ENCODE results near the gene PDIK1L. TPM values are rescaled to one million over a fixed set of nuclear protein-coding genes. Genes with fewer than 3 reads are reported as not detected.

The PDIK1L gene
- total and polyA plus RNA-seq, 2 of the 4 experiments (the other 2 are of a cell fraction) = 1.4 to 3.0 TPM

DNA sequence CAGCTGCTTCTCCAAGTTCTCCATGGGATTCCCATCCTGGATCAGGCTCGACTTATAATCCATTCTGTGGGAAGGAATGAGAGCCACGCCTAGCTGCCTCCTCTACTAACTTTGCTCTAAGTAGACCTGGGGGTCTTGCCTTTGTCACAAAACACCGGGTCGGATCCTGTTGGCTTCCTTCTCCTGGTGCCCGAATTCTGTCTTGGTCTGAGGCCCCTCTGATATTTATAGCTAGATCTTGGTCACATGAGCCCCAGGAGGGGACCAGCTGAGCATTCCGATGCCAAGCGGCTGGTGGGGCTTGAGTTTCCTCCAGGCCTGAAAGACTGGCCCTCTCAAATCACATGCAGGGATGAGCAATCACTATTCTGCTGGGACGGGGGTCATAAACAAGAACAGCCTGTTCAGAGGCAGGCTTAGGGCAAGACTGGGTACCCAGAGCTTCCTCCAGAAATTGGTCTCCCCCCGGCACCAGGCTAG lies 44.2 kb upstream of the PDIK1L start, which contains the start of gene TRIM63:
TRIM63 (minus strand) TSS at position 199 of the 480 bp plus-strand sequence; CDS start at position 63, 136 bp downstream.
- no peak within 1 kb of the TSS for H3K23ac ChIP-seq (ENCODE audit: low read depth, low read length)
- no peak within 1 kb of the TSS for H4K8ac ChIP-seq (ENCODE audit: low read depth in 2 of 2, low read length in 2 of 2)
- H2BK15ac ChIP-seq (ENCODE audit: low read depth, low read length) = no peak within 1 kb of the TSS
- H3K56ac ChIP-seq (ENCODE audit: extremely low read depth, insufficient read depth, low read length) = no peak within 1 kb of the TSS
- no peak within 1 kb of the TSS for H4K5ac ChIP-seq (ENCODE audit: low read depth, low read length)
- dilution Hi-C loops (cut with HindIII; ENCODE audit: low sequenced_read_pairs, unreplicated experiment) (no loop called here), intact Hi-C loops (cut with micrococcal nuclease) (no loop called here), in situ Hi-C loops (cut with MboI; ENCODE audit: low sequenced_read_pairs) (no loop called here)
- H3K9ac ChIP-seq (ENCODE audit: low read depth, low read length) = no peak within 1 kb of the TSS
- H2BK20ac ChIP-seq (ENCODE audit: low read depth, low read length) = no peak within 1 kb of the TSS
- H2AK9ac ChIP-seq (replicated peaks; ENCODE audit: low read depth, low read length, poor library complexity) = no peak within 1 kb of the TSS
- BruUV-seq (replicated peaks) = no TSS peak
- ChIA-PET CTCF (no interaction called here), POLR2A (ENCODE audit: unreplicated experiment) (no interaction called here)
- WGBS, 2 experiments (ENCODE audit: extremely low coverage in 2 of 2, insufficient read length in 1 of 2) = no CpG with 5 or more reads among the region's 9 CpGs
- no peak within 1 kb of the TSS for H3K27ac ChIP-seq (ENCODE audit: insufficient read depth, low read length)
- no peaks in the 10 kb centered on the region for H3K9me1 ChIP-seq (ENCODE audit: insufficient read depth, low read length)
- H3K4me1 ChIP-seq (ENCODE audit: control insufficient read depth, insufficient read depth, low read length) = no peaks in the 10 kb centered on the region
- no peaks in the 10 kb centered on the region for H4K20me1 ChIP-seq (ENCODE audit: insufficient read depth, low read length)
- no peak within 1 kb of the TSS for H3K18ac ChIP-seq (ENCODE audit: low read depth, low read length)
- H3K27me3 ChIP-seq (ENCODE audit: control insufficient read depth, insufficient read depth, low read length) = peaks cover 69% of the 10 kb centered on the region
- no peaks in the 10 kb centered on the region for H3K36me3 ChIP-seq (ENCODE audit: control insufficient read depth, insufficient read depth, low read length)
- H4K91ac ChIP-seq (ENCODE audit: insufficient read depth, low read depth, low read length) = no peak within 1 kb of the TSS
- no peak within 1 kb of the TSS for H2BK120ac ChIP-seq (ENCODE audit: low read depth, low read length)
- no peak within 1 kb of the TSS for H3K4me3 ChIP-seq (ENCODE audit: insufficient read depth, low read depth, low read length)
- H3K14ac ChIP-seq (replicated peaks; ENCODE audit: low read depth, low read length) = no peak within 1 kb of the TSS
- no peaks in the 10 kb centered on the region for H3K9me3 ChIP-seq (ENCODE audit: control insufficient read depth, insufficient read depth, low read length)
- DNase-seq = no peak
- H2AK5ac ChIP-seq (ENCODE audit: low read depth, low read length) = no peak within 1 kb of the TSS
- H3K79me1 ChIP-seq (ENCODE audit: low read depth in 1 of 2, low read length in 2 of 2) = no peaks in the 10 kb centered on the region
- H2AFZ ChIP-seq (replicated peaks; ENCODE audit: low read length, poor library complexity) = peak within 1 kb of the TSS; percentile 13
- no peak for ATAC-seq (ENCODE audit: low read depth)
- no peak within 1 kb of the TSS for H3K4ac ChIP-seq (ENCODE audit: low read depth, low read length)
- no peak within 1 kb of the TSS for H3K4me2 ChIP-seq (ENCODE audit: low read depth, low read length)
- H2BK5ac ChIP-seq (ENCODE audit: low read depth, low read length, poor library complexity, severe bottlenecking) = no peak within 1 kb of the TSS
- TF ChIP-seq CEBPB (IDR thresholded peaks at IDR 0.05; ENCODE audit: low read depth, low read length) (no peak), MXI1 (IDR thresholded peaks at IDR 0.05; ENCODE audit: borderline replicate concordance, low read depth, low read length) (no peak), MAZ (IDR thresholded peaks at IDR 0.05; ENCODE audit: borderline replicate concordance, low read depth, low read length) (no peak), RCOR1 (IDR thresholded peaks at IDR 0.05; ENCODE audit: insufficient replicate concordance, low read length) (no peak), RAD21 (IDR thresholded peaks at IDR 0.05; ENCODE audit: low read length) (no peak)

Measured in IMR-90 (cell line).